Measurements from ENCODE around the gene CXorf65.

Gene CXorf65

GRCh38 chrX:71085900-71086299 lies 20.6 kb downstream of the CXorf65 start:
- TF ChIP-seq, protein P1, sequence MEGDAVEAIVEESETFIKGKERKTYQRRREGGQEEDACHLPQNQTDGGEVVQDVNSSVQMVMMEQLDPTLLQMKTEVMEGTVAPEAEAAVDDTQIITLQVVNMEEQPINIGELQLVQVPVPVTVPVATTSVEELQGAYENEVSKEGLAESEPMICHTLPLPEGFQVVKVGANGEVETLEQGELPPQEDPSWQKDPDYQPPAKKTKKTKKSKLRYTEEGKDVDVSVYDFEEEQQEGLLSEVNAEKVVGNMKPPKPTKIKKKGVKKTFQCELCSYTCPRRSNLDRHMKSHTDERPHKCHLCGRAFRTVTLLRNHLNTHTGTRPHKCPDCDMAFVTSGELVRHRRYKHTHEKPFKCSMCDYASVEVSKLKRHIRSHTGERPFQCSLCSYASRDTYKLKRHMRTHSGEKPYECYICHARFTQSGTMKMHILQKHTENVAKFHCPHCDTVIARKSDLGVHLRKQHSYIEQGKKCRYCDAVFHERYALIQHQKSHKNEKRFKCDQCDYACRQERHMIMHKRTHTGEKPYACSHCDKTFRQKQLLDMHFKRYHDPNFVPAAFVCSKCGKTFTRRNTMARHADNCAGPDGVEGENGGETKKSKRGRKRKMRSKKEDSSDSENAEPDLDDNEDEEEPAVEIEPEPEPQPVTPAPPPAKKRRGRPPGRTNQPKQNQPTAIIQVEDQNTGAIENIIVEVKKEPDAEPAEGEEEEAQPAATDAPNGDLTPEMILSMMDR (IDR thresholded peaks at IDR 0.05), result no peak
- Histone ChIP-seq H3K27ac (no peak overlapping the region), H3K4me3 (no peak overlapping the region)
- no peak for DNase-seq (ENCODE audit: low spot score)

- TF ChIP-seq, protein P1 (IDR thresholded peaks at IDR 0.05), result no peak
- DNase-seq (ENCODE audit: low spot score), result no peak
- H3K4me3 ChIP-seq, result no peak overlapping the region
- H3K27ac ChIP-seq, result no peak overlapping the region
Observed at GRCh38 chrX:71082822-71083221, 23.7 kb downstream of the CXorf65 start.

DNA sequence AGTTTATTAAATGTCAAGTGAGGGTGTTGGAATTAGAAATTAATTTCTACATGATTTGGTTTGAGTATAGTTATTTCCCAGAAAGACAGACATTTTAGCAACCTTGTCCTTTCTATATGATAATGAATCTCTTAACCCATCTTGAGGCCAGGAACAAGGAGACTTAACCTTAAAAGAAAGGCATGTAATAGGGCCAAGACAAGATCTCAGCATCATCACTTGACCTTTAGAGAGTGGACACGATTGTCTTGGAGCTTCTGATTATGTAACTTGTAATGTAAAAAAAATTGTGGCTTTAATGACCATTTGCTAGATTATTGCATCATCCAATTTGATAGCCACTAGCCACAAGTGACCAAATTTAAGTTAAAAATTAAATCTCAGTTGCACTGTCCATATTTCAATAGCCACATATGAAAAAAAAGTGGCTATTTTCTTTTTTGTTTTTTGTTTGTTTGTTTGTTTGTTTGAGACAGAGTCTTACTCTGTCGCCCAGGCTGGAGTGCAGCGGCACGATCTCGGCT lies 24.4 kb downstream of the CXorf65 start:
- Histone ChIP-seq H3K4me3 (no peak overlapping the region), H3K27ac (no peak overlapping the region)
- TF ChIP-seq, protein P1 (IDR thresholded peaks at IDR 0.05), result no peak
- no peak for DNase-seq (ENCODE audit: low spot score)

DNA sequence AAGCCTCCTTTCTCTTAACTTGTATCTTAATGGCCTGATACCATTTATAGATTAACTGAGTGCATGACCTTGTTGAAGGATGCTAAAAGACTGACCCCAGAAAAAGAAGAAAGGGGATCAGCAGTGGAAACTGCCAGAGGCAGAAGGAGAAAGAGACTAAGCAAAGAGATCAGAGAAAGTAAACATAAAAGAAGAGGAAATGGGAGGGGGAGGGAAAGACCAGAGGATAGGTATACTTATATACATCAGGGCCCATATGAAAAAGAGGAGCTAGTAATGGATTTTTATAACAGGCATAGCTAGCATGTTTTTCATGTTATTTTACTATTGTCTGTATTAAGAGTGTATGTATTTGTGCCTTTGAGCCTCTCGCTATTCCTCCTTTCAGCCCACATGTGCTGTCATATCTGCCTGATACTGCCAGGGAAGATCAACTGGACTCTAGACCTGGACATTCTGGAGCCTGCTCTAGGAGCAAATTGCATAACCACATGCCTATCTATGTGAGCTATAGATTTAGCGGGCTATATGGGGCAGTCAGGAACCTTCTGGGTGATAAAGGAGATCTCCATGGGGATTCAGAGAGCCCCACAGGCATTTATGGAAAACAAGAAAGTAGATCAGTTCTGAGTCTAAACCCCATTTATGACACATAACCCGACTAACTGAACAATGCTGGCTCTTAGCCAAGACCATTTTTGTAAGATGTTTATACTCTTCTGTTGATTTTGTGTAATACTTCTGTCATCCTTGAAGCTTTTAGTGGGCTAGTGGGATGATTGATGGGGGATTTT lies 25.0 kb downstream of the CXorf65 start:
- DNase-seq (ENCODE audit: low spot score), result no peak
- Histone ChIP-seq H3K27ac (no peak overlapping the region), H3K4me3 (no peak overlapping the region)
- TF ChIP-seq, protein P1 (IDR thresholded peaks at IDR 0.05), result no peak

- TF ChIP-seq, protein P1 (IDR thresholded peaks at IDR 0.05), result no peak
- no peak for DNase-seq (ENCODE audit: low spot score)
- Histone ChIP-seq H3K27ac (no peak overlapping the region), H3K4me3 (no peak overlapping the region)
Observed at GRCh38 chrX:71070531-71070930, 36.0 kb downstream of the CXorf65 start.

DNA sequence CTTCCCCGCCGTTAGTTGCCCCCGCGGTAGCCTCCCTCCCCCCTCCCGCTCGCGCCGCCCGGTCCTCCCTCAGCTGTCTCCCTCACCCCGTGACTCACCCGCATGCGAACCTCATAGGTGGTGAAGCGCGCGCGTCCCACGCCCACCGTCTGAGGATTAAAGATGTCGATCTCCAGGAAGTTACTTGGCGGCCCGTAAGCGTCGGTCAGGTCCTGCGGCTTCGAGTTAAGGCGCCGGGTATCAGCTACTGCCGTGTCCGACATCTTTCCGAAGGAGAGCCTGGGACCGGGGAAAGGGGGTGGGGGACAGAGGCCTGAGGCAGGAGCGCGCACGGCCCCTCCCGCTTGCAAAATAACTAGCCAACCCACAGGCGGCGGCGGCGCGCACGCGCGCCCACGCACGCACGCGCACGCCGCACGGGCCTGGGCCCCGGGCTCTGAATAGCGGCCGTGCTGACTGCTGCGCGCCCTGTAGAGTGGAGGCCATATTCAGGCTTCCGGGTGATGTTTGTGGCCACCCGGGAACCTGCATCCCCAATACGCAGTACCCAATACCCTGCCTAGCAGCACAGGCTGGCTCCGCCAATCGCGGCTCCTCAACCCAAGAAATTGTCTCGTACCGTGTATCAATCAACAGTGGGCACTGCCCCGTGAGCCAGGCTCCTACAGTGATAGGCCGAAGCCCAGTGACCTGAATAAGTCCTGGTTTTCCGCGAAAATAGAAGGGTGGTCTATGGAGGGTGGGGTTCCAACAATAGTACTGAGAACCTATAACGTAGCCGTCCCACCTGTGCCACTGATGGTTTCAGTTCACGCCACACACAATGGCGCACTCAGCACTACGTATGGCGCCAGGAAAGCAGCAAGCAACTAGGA lies 38.3 kb downstream of the CXorf65 start, which contains the start of gene SNX12:
Gene SNX12, minus strand, starts transcription at position 291 of the 875 bp plus-strand sequence. Its CDS starts 28 bp downstream, at position 263.
- TF ChIP-seq, protein P1 (IDR thresholded peaks at IDR 0.05), result no peak
- peak; percentile 95 for DNase-seq (ENCODE audit: low spot score)
- Histone ChIP-seq H3K4me3 (peak within 1 kb of the TSS; percentile 67), H3K27ac (peak within 1 kb of the TSS; percentile 47 to 89)
